SK-N-SH treated with all-trans-retinoic acid at 6 μM for 48 hours (cell line): ENCODE data around the gene WBP4.

Source experiments
- CREB5 ChIP-seq: fragments of 250-450 bp; sonication (Bioruptor Pico); IDR thresholded peaks from 2 replicates; pipeline ENCODE4 v1.5.1; 2020; ENCODE audit warnings: low read depth, mild to moderate bottlenecking, moderate library complexity
- CSDC2 ChIP-seq: fragments of 250-450 bp; sonication (Bioruptor Pico); IDR thresholded peaks from 2 replicates; pipeline ENCODE4 v1.5.0; 2020; ENCODE audit warnings: mild to moderate bottlenecking, moderate library complexity
- ISL1 ChIP-seq: fragments of 250-450 bp; sonication (Bioruptor Pico); IDR thresholded peaks from 2 replicates; pipeline ENCODE4 v2.1.2; 2022; ENCODE audit warnings: mild to moderate bottlenecking, moderate library complexity
- PPARA ChIP-seq: fragments of 250-450 bp; sonication (Bioruptor Pico); IDR thresholded peaks from 2 replicates; pipeline ENCODE4 v1.5.0; 2020; ENCODE audit warnings: mild to moderate bottlenecking, borderline replicate concordance
- ZNF8 ChIP-seq: fragments of 450-650 bp; formaldehyde crosslinking; IDR thresholded peaks from 2 replicates; pipeline ENCODE4 v1.5.0; 2020; ENCODE audit warnings: mild to moderate bottlenecking, moderate library complexity
- TF ChIP-seq, protein P1 (sequence below): fragments of 250-450 bp; sonication (Bioruptor Pico); IDR thresholded peaks from 2 replicates; pipeline ENCODE4 v1.5.1; 2021; ENCODE audit warnings: mild to moderate bottlenecking, moderate library complexity

DNA sequence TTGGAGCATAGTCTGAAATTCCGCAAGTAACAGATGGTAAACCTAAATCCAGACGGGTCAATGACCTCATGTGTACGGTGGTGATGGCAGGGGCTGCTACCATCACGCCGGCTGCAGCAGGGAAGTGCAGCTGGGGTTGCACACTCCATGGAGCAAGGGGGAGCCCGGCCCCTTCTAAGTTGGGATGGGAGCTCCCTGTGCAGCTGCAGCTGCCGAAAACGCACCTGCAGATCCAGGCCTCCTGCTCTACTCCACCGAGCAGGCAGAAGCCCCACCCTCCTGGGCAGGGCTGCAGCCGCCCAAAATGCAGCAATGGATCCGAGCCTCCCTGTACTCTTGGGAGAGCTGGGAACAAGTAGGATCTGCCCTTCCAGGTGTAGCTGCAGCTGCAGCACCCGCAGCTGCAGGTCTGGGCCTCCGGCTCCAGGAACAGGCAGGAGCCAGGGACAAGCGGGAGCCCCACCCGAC lies 45.8 kb downstream of the WBP4 start:
- TF ChIP-seq ISL1 (CRISPR knock-in tag) (no peak), PPARA (no peak), CSDC2 (CRISPR knock-in tag) (no peak), CREB5 (CRISPR knock-in tag) (no peak), ZNF8 (CRISPR knock-in tag) (no peak)
- TF ChIP-seq, protein P1, sequence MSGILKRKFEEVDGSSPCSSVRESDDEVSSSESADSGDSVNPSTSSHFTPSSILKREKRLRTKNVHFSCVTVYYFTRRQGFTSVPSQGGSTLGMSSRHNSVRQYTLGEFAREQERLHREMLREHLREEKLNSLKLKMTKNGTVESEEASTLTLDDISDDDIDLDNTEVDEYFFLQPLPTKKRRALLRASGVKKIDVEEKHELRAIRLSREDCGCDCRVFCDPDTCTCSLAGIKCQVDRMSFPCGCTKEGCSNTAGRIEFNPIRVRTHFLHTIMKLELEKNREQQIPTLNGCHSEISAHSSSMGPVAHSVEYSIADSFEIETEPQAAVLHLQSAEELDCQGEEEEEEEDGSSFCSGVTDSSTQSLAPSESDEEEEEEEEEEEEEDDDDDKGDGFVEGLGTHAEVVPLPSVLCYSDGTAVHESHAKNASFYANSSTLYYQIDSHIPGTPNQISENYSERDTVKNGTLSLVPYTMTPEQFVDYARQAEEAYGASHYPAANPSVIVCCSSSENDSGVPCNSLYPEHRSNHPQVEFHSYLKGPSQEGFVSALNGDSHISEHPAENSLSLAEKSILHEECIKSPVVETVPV (CRISPR knock-in tag), result no peak
